Gastroesophageal sphincter (tissue), 4 donors: ENCODE data around the gene PRKN. TPM values are rescaled to one million over a fixed set of nuclear protein-coding genes. Genes with fewer than 3 reads are reported as not detected.
A peak's percentile ranks its signal among the peaks of the same experiment; 100 is the strongest.

Source experiments
- ATAC-seq: fragments of 150-250 bp; one replicate; pipeline ENCODE4 v1.9.1; 2016; ENCODE audit warnings: mild to moderate bottlenecking, moderate library complexity
- H3K27ac ChIP-seq, 4 donors: fragments of 200-600 bp; sonication (generic) in 3 of 4; 1 replicate in 3 of 4; 2 replicates in 1 of 4; pipeline ENCODE4 v1.5.1; 2016 to 2019
- H3K27me3 ChIP-seq: fragments of 200-600 bp; sonication (generic); one replicate; pipeline ENCODE4 v1.5.1; 2019
- H3K36me3 ChIP-seq, 2 donors: fragments of 200-600 bp; sonication (generic); one replicate each; pipeline ENCODE4 v1.5.1; 2019; ENCODE audit warnings: control low read depth in 1 of 2
- H3K4me1 ChIP-seq, 3 donors: fragments of 200-600 bp; sonication (generic); 1 replicate in 2 of 3; 2 replicates in 1 of 3; pipeline ENCODE4 v1.5.1; 2016 to 2019; ENCODE audit warnings: control low read depth in 2 of 3
- H3K4me3 ChIP-seq, 2 donors: fragments of 200-600 bp; sonication (generic); one replicate each; pipeline ENCODE4 v1.5.1; 2019; ENCODE audit warnings: mild to moderate bottlenecking in 1 of 2, moderate library complexity in 1 of 2
- H3K9me3 ChIP-seq, 3 donors: fragments of 200-600 bp; sonication (generic); one replicate each; pipeline ENCODE4 v1.5.1; 2017 to 2019; ENCODE audit warnings: control low read depth in 2 of 3
- CTCF ChIP-seq, 4 experiments: fragments of 200-600 bp in 2 of 4; fragments of 450-650 bp in 2 of 4; sonication (generic) in 1 of 4; IDR thresholded peaks; one replicate each; pipeline ENCODE4 v1.5.1; 2017 to 2019; ENCODE audit warnings: antibody characterized with exemption in 4 of 4, mild to moderate bottlenecking in 2 of 4, moderate library complexity in 2 of 4
- EP300 ChIP-seq: sonication (generic); formaldehyde crosslinking; IDR thresholded peaks from one replicate; pipeline ENCODE4 v1.6.1; 2017; ENCODE audit warnings: antibody characterized with exemption, mild to moderate bottlenecking
- POLR2A ChIP-seq, 2 donors: fragments of 450-650 bp; IDR thresholded peaks; one replicate each; pipeline ENCODE4 v1.6.1; 2017; ENCODE audit warnings: antibody characterized with exemption in 2 of 2, mild to moderate bottlenecking in 2 of 2, moderate library complexity in 1 of 2
- POLR2AphosphoS5 ChIP-seq: sonication (generic); formaldehyde crosslinking; IDR thresholded peaks from one replicate; pipeline ENCODE4 v1.6.1; 2017; ENCODE audit warnings: antibody characterized with exemption
- WGBS, 2 donors: methylation state at CpG; one replicate each; pipeline ENCODE4 v1.1.5; 2018; ENCODE audit warnings: low coverage in 1 of 2; 5-methylcytosine and 5-hydroxymethylcytosine counted together
- total RNA-seq, 4 donors: library from RNA; depleted of rRNA; stranded (reverse); fragments of >200 nt; gene quantifications; one replicate each; pipeline ENCODE4 v1.1.0, GENCODE V29; 2016

Gene PRKN
- total RNA-seq, 4 donors from 2014 or later, result 8.4 to 58.6 (median 25.8) TPM

- TF ChIP-seq POLR2A (IDR thresholded peaks at IDR 0.05) (no peak), CTCF (IDR thresholded peaks at IDR 0.05) (no peak), POLR2AphosphoS5 (no peak), EP300 (no peak)
- Histone ChIP-seq H3K4me1 (no peaks in the 10 kb centered on the region), H3K27me3 (no peaks in the 10 kb centered on the region), H3K27ac (no peak overlapping the region), H3K4me3 (no peak overlapping the region), H3K36me3 (no peaks in the 10 kb centered on the region), H3K9me3 (no peaks in the 10 kb centered on the region)
- peak; percentile 53 for ATAC-seq
- 42% methylated on average over 3 of the region's 4 CpGs; no CpG with 5 or more reads in 1 of the 2 donors for WGBS, 2 donors
Measured at GRCh38 chr6:162119341-162119740, 608.2 kb downstream of the PRKN start.

GRCh38 chr6:162118706-162119105, 608.9 kb downstream of the PRKN start:
- Histone ChIP-seq H3K4me1 (no peaks in the 10 kb centered on the region), H3K9me3 (no peaks in the 10 kb centered on the region), H3K4me3 (no peak overlapping the region), H3K27me3 (no peaks in the 10 kb centered on the region), H3K27ac (no peak overlapping the region), H3K36me3 (no peaks in the 10 kb centered on the region)
- no peak for TF ChIP-seq POLR2A (IDR thresholded peaks at IDR 0.05)
- TF ChIP-seq EP300, result no peak
- TF ChIP-seq POLR2AphosphoS5, result no peak
- TF ChIP-seq CTCF (IDR thresholded peaks at IDR 0.05), result no peak
- WGBS, 2 donors, result 66 to 78% methylated on average over 5 of the region's 5 CpGs
- no peak for ATAC-seq

- Histone ChIP-seq H3K27me3 (no peaks in the 10 kb centered on the region), H3K4me1 (no peaks in the 10 kb centered on the region), H3K27ac (no peak overlapping the region), H3K9me3 (no peaks in the 10 kb centered on the region), H3K4me3 (no peak overlapping the region), H3K36me3 (no peaks in the 10 kb centered on the region)
- ATAC-seq, result no peak
- 71 to 83% methylated on average over 1 to 7 of the region's 7 CpGs for WGBS, 2 donors
- TF ChIP-seq POLR2AphosphoS5 (no peak), POLR2A (IDR thresholded peaks at IDR 0.05) (no peak), EP300 (no peak), CTCF (IDR thresholded peaks at IDR 0.05) (no peak)
Measured at GRCh38 chr6:162116902-162117525, 610.6 kb downstream of the PRKN start.

DNA sequence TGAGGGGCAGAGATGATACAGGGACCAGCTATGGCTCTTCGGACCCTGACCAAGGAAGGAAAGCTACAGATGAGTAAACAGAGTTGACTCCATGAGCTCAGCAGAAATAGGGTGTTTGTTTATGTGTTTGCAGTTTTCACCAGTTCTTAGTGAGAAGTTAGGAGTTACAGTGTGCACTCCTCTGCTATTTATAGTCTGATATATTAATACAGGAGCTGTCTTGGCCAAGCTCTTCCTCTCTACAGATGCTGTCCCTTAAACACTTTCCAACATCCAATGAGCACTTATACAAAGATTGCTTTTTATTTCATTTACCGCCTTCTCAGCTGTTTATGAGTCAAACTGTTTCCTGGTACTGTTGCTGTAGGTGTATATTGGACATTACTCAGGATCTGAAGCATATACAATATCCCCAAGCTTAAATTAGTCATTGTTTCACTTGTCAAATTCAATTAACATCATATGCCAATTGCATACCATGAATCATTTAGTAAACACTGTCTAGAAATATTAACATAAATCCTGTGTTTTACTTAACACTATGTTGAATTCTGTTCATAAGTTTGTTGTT, 618.0 kb downstream of the PRKN start:
- no peaks in the 10 kb centered on the region for H3K9me3 ChIP-seq
- ATAC-seq, result no peak

More for the DNA sequence above, 618.0 kb downstream of the PRKN start:
- Histone ChIP-seq H3K27ac (no peak overlapping the region), H3K36me3 (no peaks in the 10 kb centered on the region), H3K4me3 (no peak overlapping the region), H3K27me3 (no peaks in the 10 kb centered on the region), H3K4me1 (no peaks in the 10 kb centered on the region)
- 63 to 89% methylated on average over 1 to 2 of the region's 2 CpGs for WGBS, 2 donors
- TF ChIP-seq POLR2A (IDR thresholded peaks at IDR 0.05), result no peak
- TF ChIP-seq EP300, result no peak
- TF ChIP-seq POLR2AphosphoS5, result no peak
- TF ChIP-seq CTCF (IDR thresholded peaks at IDR 0.05), result no peak
